ENCODE results near the gene CST8.

- TF ChIP-seq CTCF (IDR thresholded peaks at IDR 0.05) (no peak), EP300 (IDR thresholded peaks at IDR 0.05) (no peak), POLR2AphosphoS5 (IDR thresholded peaks at IDR 0.05) (no peak), POLR2A (IDR thresholded peaks at IDR 0.05) (no peak)
Observed at GRCh38 chr20:23454816-23455215, 36.1 kb upstream of the CST8 start.
